Measurements from ENCODE around the gene NPR1. TPM values are rescaled to one million over a fixed set of nuclear protein-coding genes. Genes with fewer than 3 reads are reported as not detected.
A peak's percentile ranks its signal among the peaks of the same experiment; 100 is the strongest.
"Not testable (repeated sequence)": the region's sequence is repeated elsewhere in the genome, so short reads cannot be mapped to it uniquely, and the experiment has no call there.

The NPR1 gene
- total RNA-seq, 2 experiments from 2014 or later: 0.05 to 0.10 TPM

- H3K36me3 Mint-ChIP-seq (ENCODE audit: low read depth): no peaks in the 10 kb centered on the region
- CTCF ChIA-PET: interaction anchor here (1.6 kb wide), 1 partner anchor 21 kb away, joined by 5 read pairs; the partner anchor contains the start of gene CHTOP
- DNase-seq: no peak
- no peaks in the 10 kb centered on the region for H3K27me3 Mint-ChIP-seq (ENCODE audit: low read depth)
- H3K4me1 Mint-ChIP-seq (ENCODE audit: low read depth): peaks cover 14% of the 10 kb centered on the region
- intact Hi-C loops (cut with micrococcal nuclease): loop anchor here (5.0 kb wide), 1 partner anchor 322 kb away; the partner anchor contains the start of gene JTB
- H3K4me3 Mint-ChIP-seq: no peak overlapping the region
- H3K27ac Mint-ChIP-seq: no peak overlapping the region
- H3K9me3 Mint-ChIP-seq: no peaks in the 10 kb centered on the region
These were observed 23.2 kb upstream of the NPR1 start for GRCh38 chr1:153655333-153655732.

- CTCF ChIA-PET: interaction anchor here (0.5 to 1.2 kb wide), 3 partner anchors 19 to 319 kb away, joined by 3 read pairs; partner anchors contain the start of gene JTB
- peak within 1 kb of the TSS; percentile 94 for H3K27ac Mint-ChIP-seq
- H3K27me3 Mint-ChIP-seq (ENCODE audit: low read depth): no peaks in the 10 kb centered on the region
- peak within 1 kb of the TSS; percentile 97 for H3K4me3 Mint-ChIP-seq
- peak; percentile 95 for DNase-seq
- H3K36me3 Mint-ChIP-seq (ENCODE audit: low read depth): peaks cover 20% of the 10 kb centered on the region
- peaks cover 15% of the 10 kb centered on the region for H3K4me1 Mint-ChIP-seq (ENCODE audit: low read depth)
- intact Hi-C loops (cut with micrococcal nuclease): loop anchor here (1.0 to 5.0 kb wide), 4 partner anchors 13 to 319 kb away; partner anchors contain the start of genes CHTOP and JTB
- no peaks in the 10 kb centered on the region for H3K9me3 Mint-ChIP-seq
These were observed 19.9 kb upstream of the NPR1 start, which contains the start of gene SNAPIN for GRCh38 chr1:153658400-153659174. Gene SNAPIN, plus strand, starts transcription at chr1:153658703. Its CDS starts 41 bp downstream, at chr1:153658744.

GRCh38 chr1:153659175-153659534, 19.3 kb upstream of the NPR1 start:
- Mint-ChIP-seq H3K36me3 (ENCODE audit: low read depth) (peaks cover 24% of the 10 kb centered on the region), H3K4me1 (ENCODE audit: low read depth) (peaks cover 15% of the 10 kb centered on the region), H3K4me3 (peak overlapping the region; percentile 97), H3K27me3 (ENCODE audit: low read depth) (no peaks in the 10 kb centered on the region), H3K27ac (peak overlapping the region; percentile 94), H3K9me3 (no peaks in the 10 kb centered on the region)
- intact Hi-C loops (cut with micrococcal nuclease): loop anchor here (5.0 kb wide), 1 partner anchor 318 kb away; the partner anchor contains the start of gene JTB
- CTCF ChIA-PET: interaction anchor here (0.5 to 1.2 kb wide), 3 partner anchors 18 to 318 kb away, joined by 3 read pairs; partner anchors contain the start of gene JTB
- no peak for DNase-seq

GRCh38 chr1:153659656-153660055, 18.8 kb upstream of the NPR1 start:
- no peak for DNase-seq
- intact Hi-C loops (cut with micrococcal nuclease): loop anchor here (5.0 kb wide), 1 partner anchor 318 kb away; the partner anchor contains the start of gene JTB
- Mint-ChIP-seq H3K4me3 (peak overlapping the region; percentile 97), H3K4me1 (ENCODE audit: low read depth) (peaks cover 15% of the 10 kb centered on the region), H3K36me3 (ENCODE audit: low read depth) (peaks cover 29% of the 10 kb centered on the region), H3K27ac (peak overlapping the region; percentile 94), H3K27me3 (ENCODE audit: low read depth) (no peaks in the 10 kb centered on the region), H3K9me3 (no peaks in the 10 kb centered on the region)
- CTCF ChIA-PET: no interaction called here

- H3K4me3 Mint-ChIP-seq: no peak overlapping the region
- H3K9me3 Mint-ChIP-seq: no peaks in the 10 kb centered on the region
- H3K4me1 Mint-ChIP-seq (ENCODE audit: low read depth): peaks cover 17% of the 10 kb centered on the region
- CTCF ChIA-PET: no interaction called here
- H3K36me3 Mint-ChIP-seq (ENCODE audit: low read depth): peaks cover 40% of the 10 kb centered on the region
- no peak overlapping the region for H3K27ac Mint-ChIP-seq
- no peak for DNase-seq
- H3K27me3 Mint-ChIP-seq (ENCODE audit: low read depth): no peaks in the 10 kb centered on the region
- intact Hi-C loops (cut with micrococcal nuclease): no loop called here
These were observed 17.3 kb upstream of the NPR1 start for GRCh38 chr1:153661111-153661708.

- Mint-ChIP-seq H3K9me3 (no peaks in the 10 kb centered on the region), H3K27me3 (ENCODE audit: low read depth) (no peaks in the 10 kb centered on the region), H3K27ac (peak overlapping the region; percentile 62), H3K36me3 (ENCODE audit: low read depth) (peaks cover 50% of the 10 kb centered on the region), H3K4me1 (ENCODE audit: low read depth) (peaks cover 19% of the 10 kb centered on the region), H3K4me3 (no peak overlapping the region)
- CTCF ChIA-PET: no interaction called here
- DNase-seq: no peak
- intact Hi-C loops (cut with micrococcal nuclease): no loop called here
These were observed 16.2 kb upstream of the NPR1 start for GRCh38 chr1:153662269-153662668.

- H3K27ac Mint-ChIP-seq: no peak overlapping the region
- CTCF ChIA-PET: no interaction called here
- peaks cover 60% of the 10 kb centered on the region for H3K36me3 Mint-ChIP-seq (ENCODE audit: low read depth)
These were observed 15.3 kb upstream of the NPR1 start for GRCh38 chr1:153663211-153663610.

GRCh38 chr1:153667439-153667838, 11.0 kb upstream of the NPR1 start:
- Mint-ChIP-seq H3K4me1 (ENCODE audit: low read depth) (peaks cover 38% of the 10 kb centered on the region), H3K4me3 (no peak overlapping the region), H3K9me3 (no peaks in the 10 kb centered on the region), H3K36me3 (ENCODE audit: low read depth) (peaks cover 71% of the 10 kb centered on the region), H3K27me3 (ENCODE audit: low read depth) (no peaks in the 10 kb centered on the region), H3K27ac (peak overlapping the region; percentile 78)
- intact Hi-C loops (cut with micrococcal nuclease): no loop called here
- no peak for DNase-seq
- CTCF ChIA-PET: interaction anchor here (1.2 to 1.9 kb wide), 3 partner anchors 10 to 157 kb away, joined by 3 to 6 read pairs (median 3); no protein-coding TSS in a partner anchor

More at GRCh38 chr1:153663211-153663610, 15.3 kb upstream of the NPR1 start:
- no peaks in the 10 kb centered on the region for H3K9me3 Mint-ChIP-seq
- no peaks in the 10 kb centered on the region for H3K27me3 Mint-ChIP-seq (ENCODE audit: low read depth)
- H3K4me1 Mint-ChIP-seq (ENCODE audit: low read depth): peaks cover 26% of the 10 kb centered on the region
- no peak for DNase-seq
- intact Hi-C loops (cut with micrococcal nuclease): no loop called here
- no peak overlapping the region for H3K4me3 Mint-ChIP-seq

GRCh38 chr1:153668672-153669071, 9.8 kb upstream of the NPR1 start:
- H3K4me1 Mint-ChIP-seq (ENCODE audit: low read depth): peaks cover 38% of the 10 kb centered on the region
- intact Hi-C loops (cut with micrococcal nuclease); H3K9me3 Mint-ChIP-seq; DNase-seq; H3K27me3 Mint-ChIP-seq (ENCODE audit: low read depth); H3K4me3 Mint-ChIP-seq; H3K27ac Mint-ChIP-seq: not testable (repeated sequence)
- CTCF ChIA-PET: interaction anchor here (0.6 kb wide), 1 partner anchor 53 kb away, joined by 3 read pairs; the partner anchor contains the start of gene S100A14
- H3K36me3 Mint-ChIP-seq (ENCODE audit: low read depth): peaks cover 62% of the 10 kb centered on the region

GRCh38 chr1:153669606-153670005, 8.9 kb upstream of the NPR1 start:
- intact Hi-C loops (cut with micrococcal nuclease): loop anchor here (2.0 to 10.0 kb wide), 5 partner anchors 159 to 603 kb away; partner anchors contain the start of genes HAX1, NUP210L and SLC39A1
- no peak overlapping the region for H3K4me3 Mint-ChIP-seq
- H3K27me3 Mint-ChIP-seq (ENCODE audit: low read depth): no peaks in the 10 kb centered on the region
- no peak for DNase-seq
- H3K9me3 Mint-ChIP-seq: no peaks in the 10 kb centered on the region
- H3K27ac Mint-ChIP-seq: no peak overlapping the region
- CTCF ChIA-PET: no interaction called here
- H3K4me1 Mint-ChIP-seq (ENCODE audit: low read depth): peaks cover 38% of the 10 kb centered on the region
- peaks cover 54% of the 10 kb centered on the region for H3K36me3 Mint-ChIP-seq (ENCODE audit: low read depth)

- Mint-ChIP-seq H3K27ac (no peak overlapping the region), H3K4me1 (ENCODE audit: low read depth) (peaks cover 38% of the 10 kb centered on the region), H3K4me3 (no peak overlapping the region), H3K27me3 (ENCODE audit: low read depth) (no peaks in the 10 kb centered on the region), H3K9me3 (no peaks in the 10 kb centered on the region), H3K36me3 (ENCODE audit: low read depth) (peaks cover 47% of the 10 kb centered on the region)
- DNase-seq: peak; percentile 42
- intact Hi-C loops (cut with micrococcal nuclease): loop anchor here (2.0 to 10.0 kb wide), 5 partner anchors 160 to 602 kb away; partner anchors contain the start of genes HAX1, NUP210L and SLC39A1
- CTCF ChIA-PET: no interaction called here
These were observed 8.1 kb upstream of the NPR1 start for GRCh38 chr1:153670257-153670858.
